Thoracic aorta (tissue), 2 donors: Measurements from ENCODE around the gene SLC44A3. TPM values are rescaled to one million over a fixed set of nuclear protein-coding genes. Genes with fewer than 3 reads are reported as not detected.
A peak's percentile ranks its signal among the peaks of the same experiment; 100 is the strongest.

Experiments
- ATAC-seq: fragments of 150-250 bp; one replicate; pipeline ENCODE4 v1.8.0; 2017; ENCODE audit warnings: low read depth; ENCODE audit not compliant: insufficient number of reproducible peaks, low FRiP score
- DNase-seq: peaks from one replicate; pipeline ENCODE4 v3.0.0-alpha.2; 2020; ENCODE audit warnings: low spot score
- H3K27ac ChIP-seq, 2 donors: fragments of 200-600 bp; sonication (generic); 1 replicate in 1 of 2; 2 replicates in 1 of 2; pipeline ENCODE4 v1.5.1; 2016; ENCODE audit warnings: mild to moderate bottlenecking in 2 of 2, moderate library complexity in 2 of 2
- H3K27me3 ChIP-seq: fragments of 200-600 bp; sonication (generic); replicated peaks from 2 replicates; pipeline ENCODE4 v1.6.0; 2016; ENCODE audit warnings: mild to moderate bottlenecking; ENCODE audit not compliant: insufficient read depth
- H3K36me3 ChIP-seq: fragments of 200-600 bp; sonication (generic); one replicate; pipeline ENCODE4 v1.5.1; 2016
- H3K4me1 ChIP-seq, 2 donors: fragments of 200-600 bp; sonication (generic); 1 replicate in 1 of 2; 2 replicates in 1 of 2; pipeline versions ENCODE4 v1.5.1 to v1.6.0; 2016; ENCODE audit warnings: low read depth in 2 of 2, mild to moderate bottlenecking in 1 of 2; ENCODE audit not compliant: control insufficient read depth in 1 of 2
- H3K4me3 ChIP-seq: fragments of 200-600 bp; sonication (generic); 2 replicates; pipeline ENCODE4 v1.5.1; 2016; ENCODE audit warnings: mild to moderate bottlenecking
- H3K9me3 ChIP-seq: fragments of 200-600 bp; sonication (generic); 2 replicates; pipeline ENCODE4 v1.5.1; 2016
- CTCF ChIP-seq: fragments of 200-600 bp; sonication (generic); IDR thresholded peaks from one replicate; pipeline ENCODE4 v1.5.1; 2019; ENCODE audit warnings: antibody characterized with exemption
- total RNA-seq, 2 donors: library from RNA; depleted of rRNA; stranded (reverse); fragments of >200 nt; gene quantifications; one replicate each; pipeline versions ENCODE4 v1.1.0 to v1.2.3, GENCODE V29; 2016

SLC44A3 gene
- total RNA-seq, 2 donors from 2014 or later, result 2.5 to 3.7 TPM

- Histone ChIP-seq H3K36me3 (no peaks in the 10 kb centered on the region), H3K27ac (no peak overlapping the region), H3K4me1 (peaks cover 8 to 82% of the 10 kb centered on the region in 2 donors), H3K27me3 (no peaks in the 10 kb centered on the region), H3K9me3 (no peaks in the 10 kb centered on the region), H3K4me3 (no peak overlapping the region)
- DNase-seq (no peak), ATAC-seq (no peak)
- TF ChIP-seq CTCF, result no peak
Measured at GRCh38 chr1:94907136-94907535, 87.0 kb downstream of the SLC44A3 start.

- TF ChIP-seq CTCF, result no peak
Measured at GRCh38 chr1:94908190-94908589, 88.0 kb downstream of the SLC44A3 start.

GRCh38 chr1:94908965-94909364 lies 88.8 kb downstream of the SLC44A3 start:
- no peaks in the 10 kb centered on the region for H3K9me3 ChIP-seq
- ATAC-seq (no peak), DNase-seq (no peak)
- H3K36me3 ChIP-seq, result no peaks in the 10 kb centered on the region
- H3K27me3 ChIP-seq, result no peaks in the 10 kb centered on the region
- no peak overlapping the region for H3K27ac ChIP-seq
- TF ChIP-seq CTCF, result no peak
- no peak overlapping the region for H3K4me3 ChIP-seq
- peaks cover 9 to 85% of the 10 kb centered on the region in 2 donors for H3K4me1 ChIP-seq

More at GRCh38 chr1:94908190-94908589, 88.0 kb downstream of the SLC44A3 start:
- H3K27ac ChIP-seq, result no peak overlapping the region
- H3K9me3 ChIP-seq, result no peaks in the 10 kb centered on the region
- DNase-seq (no peak), ATAC-seq (no peak)
- H3K4me1 ChIP-seq, result peaks cover 9 to 85% of the 10 kb centered on the region in 2 donors
- H3K27me3 ChIP-seq, result no peaks in the 10 kb centered on the region
- H3K36me3 ChIP-seq, result no peaks in the 10 kb centered on the region
- no peak overlapping the region for H3K4me3 ChIP-seq

- Histone ChIP-seq H3K4me3 (no peak overlapping the region), H3K27me3 (no peaks in the 10 kb centered on the region), H3K4me1 (peaks cover 12 to 85% of the 10 kb centered on the region in 2 donors), H3K9me3 (no peaks in the 10 kb centered on the region), H3K36me3 (no peaks in the 10 kb centered on the region), H3K27ac (no peak overlapping the region)
- no peak for ATAC-seq
- TF ChIP-seq CTCF, result no peak
- no peak for DNase-seq
Measured at GRCh38 chr1:94909486-94909885, 89.3 kb downstream of the SLC44A3 start.

GRCh38 chr1:94912263-94913184 lies 92.4 kb downstream of the SLC44A3 start:
- no peak for TF ChIP-seq CTCF
- no peak overlapping the region for H3K4me3 ChIP-seq
- H3K4me1 ChIP-seq, result peaks cover 17 to 84% of the 10 kb centered on the region in 2 donors
- no peaks in the 10 kb centered on the region for H3K27me3 ChIP-seq
- DNase-seq (no peak), ATAC-seq (no peak)
- peak overlapping the region in 1 of 2 donors; percentile 1 for H3K27ac ChIP-seq
- no peaks in the 10 kb centered on the region for H3K36me3 ChIP-seq
- H3K9me3 ChIP-seq, result no peaks in the 10 kb centered on the region
